WERI-Rb-1 (cell line): ENCODE results near the gene AK4.
A peak's percentile ranks its signal among the peaks of the same experiment; 100 is the strongest.
"Not testable (repeated sequence)": the region's sequence is repeated elsewhere in the genome, so short reads cannot be mapped to it uniquely, and the experiment has no call there.

Source experiments
- DNase-seq: peaks from one replicate; pipeline ENCODE4 v3.0.0-alpha.2; 2020
- H3K27ac ChIP-seq: fragments of 250-450 bp; sonication (Bioruptor Pico); 2 replicates; pipeline ENCODE4 v1.5.1; 2020; ENCODE audit warnings: mild to moderate bottlenecking, moderate library complexity
- H3K27me3 ChIP-seq: fragments of 250-450 bp; sonication (Bioruptor Pico); 2 replicates; pipeline ENCODE4 v1.5.1; 2021; ENCODE audit warnings: mild to moderate bottlenecking, low read depth, moderate library complexity; ENCODE audit not compliant: insufficient read depth, severe bottlenecking
- H3K36me3 ChIP-seq: fragments of 250-450 bp; sonication (Bioruptor Pico); 2 replicates; pipeline ENCODE4 v1.5.1; 2020; ENCODE audit warnings: mild to moderate bottlenecking, moderate library complexity
- H3K4me3 ChIP-seq: 2 replicates; pipeline ENCODE4 v1.5.1; 2011; ENCODE audit warnings: low read depth, mild to moderate bottlenecking, control low read depth, low read length
- H3K9me3 ChIP-seq: fragments of 250-450 bp; sonication (Bioruptor Pico); 2 replicates; pipeline ENCODE4 v1.5.1; 2021; ENCODE audit warnings: mild to moderate bottlenecking, moderate library complexity; ENCODE audit not compliant: severe bottlenecking
- CTCF ChIP-seq: IDR thresholded peaks from 2 replicates; pipeline ENCODE4 v1.5.1; 2011; ENCODE audit warnings: low read depth, mild to moderate bottlenecking, control low read depth, inconsistent platforms, low read length

AK4 gene

GRCh38 chr1:65233782-65234181, 85.8 kb downstream of the AK4 start:
- DNase-seq: no peak
- Histone ChIP-seq H3K27ac (no peak overlapping the region), H3K27me3 (no peaks in the 10 kb centered on the region), H3K9me3 (no peaks in the 10 kb centered on the region), H3K36me3 (no peaks in the 10 kb centered on the region), H3K4me3 (no peak overlapping the region)
- no peak for TF ChIP-seq CTCF

GRCh38 chr1:65235867-65236805, 88.1 kb downstream of the AK4 start:
- H3K27me3 ChIP-seq: no peaks in the 10 kb centered on the region
- H3K27ac ChIP-seq: no peak overlapping the region
- TF ChIP-seq CTCF: peak; percentile 46
- no peak for DNase-seq
- no peak overlapping the region for H3K4me3 ChIP-seq
- H3K9me3 ChIP-seq: no peaks in the 10 kb centered on the region
- no peaks in the 10 kb centered on the region for H3K36me3 ChIP-seq

DNA sequence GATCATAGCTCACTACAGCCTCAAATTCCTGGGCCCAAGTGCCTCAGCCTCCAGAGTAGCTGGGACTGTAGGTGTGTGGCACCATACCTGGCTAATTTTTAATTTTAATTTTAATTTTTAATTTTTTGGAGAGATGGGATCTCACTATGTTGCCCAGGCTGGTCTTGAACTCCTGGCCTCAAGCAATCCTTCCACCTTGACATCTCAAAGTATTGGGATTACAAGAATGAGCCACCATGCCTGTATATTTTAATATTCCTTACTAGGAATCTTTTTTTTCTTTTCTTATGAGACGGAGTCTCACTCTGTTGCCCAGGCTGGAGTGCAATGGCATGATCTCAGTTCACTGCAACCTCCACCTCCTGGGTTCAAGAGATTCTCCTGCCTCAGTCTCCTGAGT, 89.1 kb downstream of the AK4 start:
- not testable (repeated sequence) for H3K4me3 ChIP-seq, H3K27me3 ChIP-seq, H3K36me3 ChIP-seq, H3K9me3 ChIP-seq, DNase-seq, H3K27ac ChIP-seq

DNA sequence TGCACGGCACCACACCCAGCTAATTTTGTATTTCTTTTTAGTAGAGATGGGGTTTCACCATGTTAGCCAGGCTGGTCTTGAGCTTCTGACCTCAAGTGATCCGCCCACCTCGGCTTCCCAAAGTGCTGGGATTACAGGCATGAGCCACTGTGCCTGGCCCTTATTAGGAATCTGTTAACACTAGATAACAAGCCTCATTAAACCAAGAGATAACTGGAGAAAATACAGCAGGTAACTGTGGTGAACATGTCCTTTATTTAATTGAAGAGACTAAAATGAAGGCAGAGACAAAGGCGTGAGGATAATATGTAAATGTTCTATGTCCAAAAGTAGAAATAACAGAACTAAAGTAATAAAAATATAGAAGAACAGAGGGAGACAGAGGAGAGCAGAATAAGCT, 89.5 kb downstream of the AK4 start:
- Histone ChIP-seq H3K4me3 (no peak overlapping the region), H3K9me3 (no peaks in the 10 kb centered on the region), H3K27ac (no peak overlapping the region), H3K36me3 (no peaks in the 10 kb centered on the region), H3K27me3 (no peaks in the 10 kb centered on the region)
- DNase-seq: no peak
- no peak for TF ChIP-seq CTCF

- TF ChIP-seq CTCF: no peak
- DNase-seq: no peak
- no peaks in the 10 kb centered on the region for H3K36me3 ChIP-seq
- no peak overlapping the region for H3K27ac ChIP-seq
- H3K27me3 ChIP-seq: no peaks in the 10 kb centered on the region
- H3K4me3 ChIP-seq: no peak overlapping the region
- no peaks in the 10 kb centered on the region for H3K9me3 ChIP-seq
These were observed 90.0 kb downstream of the AK4 start for GRCh38 chr1:65238010-65238409.

DNA sequence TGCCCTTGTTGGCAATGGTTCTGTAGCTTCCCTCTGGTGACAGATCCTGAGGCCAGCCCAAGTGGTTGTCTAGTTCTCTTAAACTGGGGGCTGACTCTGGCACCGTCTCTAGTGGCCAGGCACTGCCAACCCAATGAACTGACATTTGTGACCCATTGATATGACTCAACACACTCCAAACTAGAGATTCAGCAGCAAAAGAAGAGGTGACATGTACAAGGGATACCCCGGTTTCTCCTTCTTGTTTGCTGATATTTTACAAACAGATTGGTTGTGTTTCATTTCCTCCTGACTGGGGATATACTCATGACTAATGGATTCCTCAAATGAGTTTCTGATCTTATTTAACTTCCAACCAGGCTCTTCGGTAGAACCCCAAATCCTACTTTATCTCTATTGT, 95.5 kb downstream of the AK4 start:
- TF ChIP-seq CTCF: no peak
- no peak for DNase-seq
- Histone ChIP-seq H3K27me3 (no peaks in the 10 kb centered on the region), H3K27ac (no peak overlapping the region), H3K36me3 (no peaks in the 10 kb centered on the region), H3K4me3 (no peak overlapping the region), H3K9me3 (no peaks in the 10 kb centered on the region)
